ENCODE measurements around the gene PPM1M.

Gene PPM1M

DNA sequence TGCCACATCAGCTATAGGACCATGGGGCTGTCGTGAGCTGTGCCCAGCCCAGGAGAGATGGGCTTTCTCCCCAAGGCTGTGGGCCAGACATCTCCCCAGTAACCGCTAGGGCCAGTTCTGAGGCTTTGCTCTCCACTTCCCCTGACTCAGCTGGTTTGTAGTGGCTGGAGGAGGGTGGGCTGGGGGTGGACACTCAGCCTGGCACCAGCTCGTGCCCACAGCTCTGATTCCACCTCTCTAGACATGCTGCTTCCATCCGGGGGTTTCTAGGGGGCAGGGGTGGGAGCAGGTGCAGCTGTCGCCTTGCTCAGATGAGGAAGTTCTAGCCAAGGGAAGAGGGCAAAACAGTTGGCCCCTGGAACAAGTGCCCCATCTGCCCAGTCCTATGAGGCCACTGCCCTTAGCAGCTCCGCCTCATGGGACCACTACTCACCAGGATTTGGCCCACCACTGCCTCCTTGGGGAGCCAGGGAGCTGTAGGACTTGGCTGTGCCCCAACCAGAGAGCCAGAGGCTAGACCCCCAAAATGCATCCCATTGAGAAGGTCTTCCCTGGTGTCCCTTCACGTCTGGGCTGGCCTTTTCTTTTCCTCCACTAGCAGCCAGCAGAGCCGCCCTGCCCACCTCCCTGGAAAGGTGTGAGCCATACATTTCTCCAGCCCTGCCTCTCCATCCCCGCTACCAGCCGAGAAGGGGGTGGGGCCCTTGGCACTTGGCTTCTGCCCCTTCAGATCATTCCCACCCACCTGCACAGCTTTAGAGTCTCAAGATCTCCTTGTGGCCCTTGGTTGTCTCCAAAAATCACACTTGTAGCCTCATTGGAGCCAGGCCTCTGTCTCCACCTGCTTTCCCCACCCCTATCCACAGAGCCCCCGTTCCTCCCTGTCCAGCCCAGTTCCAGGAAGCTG lies 51.9 kb downstream of the PPM1M start:
- Histone ChIP-seq H3K4me1 (no peaks in the 10 kb centered on the region), H3K4me2 (ENCODE audit: low read length) (no peak overlapping the region), H3K4me3 (ENCODE audit: low read depth, low read length) (no peak overlapping the region), H3K79me2 (no peaks in the 10 kb centered on the region), H2AFZ (no peak overlapping the region), H3K27ac (no peak overlapping the region), H3K9ac (no peak overlapping the region), H3K9me3 (ENCODE audit: control insufficient read depth, low read length) (no peaks in the 10 kb centered on the region), H3K27me3 (ENCODE audit: control insufficient read depth, insufficient read depth, low read length) (no peaks in the 10 kb centered on the region), H3K36me3 (ENCODE audit: control insufficient read depth, insufficient read depth, low read length) (no peaks in the 10 kb centered on the region)
- TF ChIP-seq, protein P1, sequence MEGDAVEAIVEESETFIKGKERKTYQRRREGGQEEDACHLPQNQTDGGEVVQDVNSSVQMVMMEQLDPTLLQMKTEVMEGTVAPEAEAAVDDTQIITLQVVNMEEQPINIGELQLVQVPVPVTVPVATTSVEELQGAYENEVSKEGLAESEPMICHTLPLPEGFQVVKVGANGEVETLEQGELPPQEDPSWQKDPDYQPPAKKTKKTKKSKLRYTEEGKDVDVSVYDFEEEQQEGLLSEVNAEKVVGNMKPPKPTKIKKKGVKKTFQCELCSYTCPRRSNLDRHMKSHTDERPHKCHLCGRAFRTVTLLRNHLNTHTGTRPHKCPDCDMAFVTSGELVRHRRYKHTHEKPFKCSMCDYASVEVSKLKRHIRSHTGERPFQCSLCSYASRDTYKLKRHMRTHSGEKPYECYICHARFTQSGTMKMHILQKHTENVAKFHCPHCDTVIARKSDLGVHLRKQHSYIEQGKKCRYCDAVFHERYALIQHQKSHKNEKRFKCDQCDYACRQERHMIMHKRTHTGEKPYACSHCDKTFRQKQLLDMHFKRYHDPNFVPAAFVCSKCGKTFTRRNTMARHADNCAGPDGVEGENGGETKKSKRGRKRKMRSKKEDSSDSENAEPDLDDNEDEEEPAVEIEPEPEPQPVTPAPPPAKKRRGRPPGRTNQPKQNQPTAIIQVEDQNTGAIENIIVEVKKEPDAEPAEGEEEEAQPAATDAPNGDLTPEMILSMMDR (IDR thresholded peaks at IDR 0.05), result no peak

DNA sequence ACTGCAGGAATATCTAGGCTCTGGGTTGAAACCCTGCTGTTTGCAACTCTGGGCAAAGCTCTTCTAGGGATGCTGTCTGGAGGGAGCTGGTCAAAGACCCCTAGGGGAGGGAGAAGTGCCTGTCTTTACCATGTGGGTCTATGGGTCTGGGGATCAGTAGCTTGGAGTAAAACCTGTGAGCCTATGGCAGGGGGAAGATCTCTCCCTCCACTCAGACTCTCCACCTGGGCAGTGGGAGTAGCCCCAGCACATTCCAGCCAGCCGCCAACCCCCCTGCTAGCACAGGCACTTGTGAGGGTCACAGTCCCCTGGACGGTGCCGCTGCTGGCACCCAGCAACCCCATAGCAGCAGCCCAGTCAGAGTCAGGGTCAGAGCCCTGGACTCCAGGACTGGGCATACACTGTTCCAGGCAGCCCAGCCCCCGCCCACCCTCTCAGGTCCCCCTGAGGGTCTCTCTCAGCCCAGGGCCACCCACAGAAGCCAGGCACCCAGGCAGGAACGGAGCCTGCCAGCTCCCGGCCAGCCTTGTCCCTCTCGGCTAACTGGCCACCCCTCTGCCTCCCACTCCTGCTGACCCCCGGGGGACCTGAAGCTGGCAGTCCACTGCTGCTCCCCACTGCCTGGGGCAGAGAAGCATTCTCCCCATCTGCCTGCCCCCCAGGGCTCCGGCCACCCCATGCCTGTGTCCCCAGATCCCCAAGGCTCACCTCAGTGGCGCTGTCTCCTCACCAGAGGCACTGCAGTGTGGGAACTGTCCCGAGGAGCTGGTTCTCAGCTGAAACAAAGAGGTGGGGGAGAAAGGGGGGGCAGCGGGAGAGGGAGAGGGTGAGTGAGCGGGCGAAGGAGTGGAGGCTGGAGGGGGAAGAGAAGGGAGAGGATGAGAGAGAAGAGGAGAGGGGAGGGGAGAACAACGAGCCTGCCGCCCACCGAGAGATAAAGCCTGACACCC lies 52.9 kb downstream of the PPM1M start:
- no peaks in the 10 kb centered on the region for H3K4me1 ChIP-seq
- H3K27ac ChIP-seq, result no peak overlapping the region
- no peak overlapping the region for H3K9ac ChIP-seq
- no peak overlapping the region for H3K4me2 ChIP-seq (ENCODE audit: low read length)
- H3K9me3 ChIP-seq (ENCODE audit: control insufficient read depth, low read length), result no peaks in the 10 kb centered on the region
- H3K27me3 ChIP-seq (ENCODE audit: control insufficient read depth, insufficient read depth, low read length), result no peaks in the 10 kb centered on the region
- H3K36me3 ChIP-seq (ENCODE audit: control insufficient read depth, insufficient read depth, low read length), result no peaks in the 10 kb centered on the region
- H3K79me2 ChIP-seq, result no peaks in the 10 kb centered on the region
- no peak overlapping the region for H3K4me3 ChIP-seq (ENCODE audit: low read depth, low read length)
- no peak overlapping the region for H2AFZ ChIP-seq
- TF ChIP-seq, protein P1 (IDR thresholded peaks at IDR 0.05), result no peak

DNA sequence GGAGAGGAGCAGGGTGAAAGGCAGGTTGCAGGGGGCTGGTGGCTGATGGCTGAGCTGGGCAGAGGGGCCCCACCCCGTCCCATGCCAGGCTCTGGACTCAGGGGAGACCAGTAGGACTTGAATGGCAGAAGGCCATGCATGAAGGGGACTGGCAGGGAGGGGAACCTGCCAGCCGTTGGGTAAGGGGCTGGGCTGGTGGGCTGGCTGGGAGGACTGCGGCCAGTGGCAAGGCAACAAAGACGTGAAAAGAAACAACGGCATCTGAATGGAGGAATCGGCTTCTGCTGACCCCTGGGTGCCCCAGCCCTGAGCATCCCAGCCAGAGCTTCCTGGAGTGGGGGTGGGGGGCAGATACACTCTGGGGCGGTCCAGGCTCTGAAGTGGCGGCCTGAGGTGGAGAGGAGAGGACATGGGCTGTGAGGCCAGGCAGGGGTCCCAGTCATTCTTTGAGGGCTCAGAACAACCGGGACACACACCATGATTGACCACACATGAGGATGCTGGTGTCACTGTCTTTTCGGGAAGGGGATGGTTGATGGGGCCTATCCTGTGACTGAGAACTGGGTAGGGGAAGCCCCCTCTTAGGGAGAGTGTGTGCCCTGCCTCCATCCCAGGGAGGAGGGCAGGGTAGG lies 53.8 kb downstream of the PPM1M start:
- Histone ChIP-seq H3K4me2 (ENCODE audit: low read length) (no peak overlapping the region), H3K9ac (no peak overlapping the region), H3K79me2 (no peaks in the 10 kb centered on the region), H3K4me1 (no peaks in the 10 kb centered on the region), H3K4me3 (ENCODE audit: low read depth, low read length) (no peak overlapping the region), H2AFZ (no peak overlapping the region), H3K36me3 (ENCODE audit: control insufficient read depth, insufficient read depth, low read length) (no peaks in the 10 kb centered on the region), H3K27me3 (ENCODE audit: control insufficient read depth, insufficient read depth, low read length) (no peaks in the 10 kb centered on the region), H3K9me3 (ENCODE audit: control insufficient read depth, low read length) (no peaks in the 10 kb centered on the region), H3K27ac (no peak overlapping the region)
- TF ChIP-seq, protein P1 (IDR thresholded peaks at IDR 0.05), result no peak

Data from parathyroid adenoma (tissue), 2 donors.